PC-3 (cell line): ENCODE data around the gene CRYM. TPM values are rescaled to one million over a fixed set of nuclear protein-coding genes. Genes with fewer than 3 reads are reported as not detected.

Experiments
- ATAC-seq: fragments of 200-7000 bp; cut with Tn5 transposase; 2 replicates; pipeline ENCODE4 v1.9.1; 2020; ENCODE audit warnings: mild to moderate bottlenecking, moderate library complexity
- BruUV-seq: library from RNA; stranded (reverse); fragments of 400-500 nt; replicated peaks from 2 replicates; lab custom pipeline; 2021; lab: Mats Ljungman, UMichigan
- CTCF ChIA-PET: fragments of 300-600 bp; sonication (Branson Sonifier 250); formaldehyde crosslinking; loops from one replicate; lab custom pipeline; 2022; ENCODE audit warnings: antibody characterized with exemption; lab: Charles Lee
- POLR2A ChIA-PET: fragments of 300-600 bp; sonication (Branson Sonifier 250); formaldehyde crosslinking; loops from one replicate; lab custom pipeline; 2022; ENCODE audit warnings: antibody characterized with exemption; ENCODE audit not compliant: unreplicated experiment; lab: Charles Lee
- DNase-seq: peaks from one replicate; pipeline ENCODE4 v3.0.0-alpha.2; 2015
- H2AFZ ChIP-seq: fragments of 300-600 bp; sonication (generic); 2 replicates; pipeline ENCODE4 v1.6.0; 2016; ENCODE audit warnings: antibody characterized with exemption, low read length
- H3F3A ChIP-seq: fragments of 300-600 bp; sonication (generic); one replicate; pipeline ENCODE4 v1.6.0; 2017; ENCODE audit warnings: antibody characterized with exemption, low read length, control low read depth, mild to moderate bottlenecking; ENCODE audit not compliant: unreplicated experiment
- H3K27ac ChIP-seq: fragments of 300-600 bp; sonication (generic); 2 replicates; pipeline ENCODE4 v1.5.1; 2016; ENCODE audit warnings: mild to moderate bottlenecking, low read length
- H3K27me3 ChIP-seq: fragments of 300-600 bp; sonication (generic); 2 replicates; pipeline ENCODE4 v1.6.1; 2016; ENCODE audit warnings: low read length, mixed read lengths
- H3K36me3 ChIP-seq: fragments of 300-600 bp; sonication (generic); 2 replicates; pipeline ENCODE4 v1.6.1; 2016; ENCODE audit warnings: low read depth, mixed run types, low read length, mixed read lengths
- H3K4me1 ChIP-seq: fragments of 300-600 bp; sonication (generic); 2 replicates; pipeline ENCODE4 v1.5.1; 2016; ENCODE audit warnings: low read length; ENCODE audit not compliant: insufficient read depth
- H3K4me2 ChIP-seq: fragments of 300-600 bp; sonication (generic); 2 replicates; pipeline ENCODE4 v1.6.0; 2016; ENCODE audit warnings: low read length
- H3K4me3 ChIP-seq: fragments of 300-600 bp; sonication (generic); 2 replicates; pipeline ENCODE4 v1.5.1; 2016; ENCODE audit warnings: mild to moderate bottlenecking, low read length, mixed read lengths
- H3K79me2 ChIP-seq: fragments of 300-600 bp; sonication (generic); 2 replicates; pipeline ENCODE4 v1.6.1; 2017; ENCODE audit warnings: low read length, mixed read lengths
- H3K9ac ChIP-seq: fragments of 300-600 bp; sonication (generic); 2 replicates; pipeline ENCODE4 v1.6.0; 2016; ENCODE audit warnings: mild to moderate bottlenecking, low read length
- H3K9me2 ChIP-seq: fragments of 300-600 bp; sonication (generic); replicated peaks from 2 replicates; pipeline ENCODE4 v1.6.1; 2016; ENCODE audit warnings: mixed run types, low read length, mixed read lengths
- H3K9me3 ChIP-seq: fragments of 300-600 bp; sonication (generic); 2 replicates; pipeline ENCODE4 v1.6.1; 2016; ENCODE audit warnings: low read length, mixed read lengths
- H4K20me1 ChIP-seq: fragments of 300-600 bp; sonication (generic); 2 replicates; pipeline ENCODE4 v1.6.1; 2016; ENCODE audit warnings: low read length, mixed read lengths
- EZH2 ChIP-seq: fragments of 300-600 bp; sonication (generic); IDR thresholded peaks from one replicate; pipeline ENCODE4 v1.6.1; 2017; ENCODE audit warnings: antibody characterized with exemption, mild to moderate bottlenecking, low read length; ENCODE audit not compliant: unreplicated experiment
- EZH2phosphoT487 ChIP-seq: fragments of 300-600 bp; sonication (generic); IDR thresholded peaks from 2 replicates; pipeline ENCODE4 v1.6.1; 2018; ENCODE audit warnings: mild to moderate bottlenecking, antibody characterized with exemption, low read length, borderline replicate concordance
- intact Hi-C: fragments of 100-400 bp; cut with micrococcal nuclease; formaldehyde crosslinking; loops from 2 replicates; pipeline ENCODE4 v1.9.0; 2023
- total RNA-seq: library from RNA; depleted of rRNA; stranded (reverse); fragments of >200 nt; gene quantifications from 2 replicates; pipeline ENCODE4 v1.2.3, GENCODE V29; 2014
- TF ChIP-seq, protein P1 (sequence below): fragments of 300-600 bp; sonication (generic); conservative IDR thresholded peaks from 2 replicates; pipeline ENCODE4 v1.5.1; 2017; ENCODE audit warnings: antibody characterized with exemption, low read depth, mild to moderate bottlenecking, low read length

CRYM gene
- total RNA-seq, 1 experiment from 2014 or later: not detected

DNA sequence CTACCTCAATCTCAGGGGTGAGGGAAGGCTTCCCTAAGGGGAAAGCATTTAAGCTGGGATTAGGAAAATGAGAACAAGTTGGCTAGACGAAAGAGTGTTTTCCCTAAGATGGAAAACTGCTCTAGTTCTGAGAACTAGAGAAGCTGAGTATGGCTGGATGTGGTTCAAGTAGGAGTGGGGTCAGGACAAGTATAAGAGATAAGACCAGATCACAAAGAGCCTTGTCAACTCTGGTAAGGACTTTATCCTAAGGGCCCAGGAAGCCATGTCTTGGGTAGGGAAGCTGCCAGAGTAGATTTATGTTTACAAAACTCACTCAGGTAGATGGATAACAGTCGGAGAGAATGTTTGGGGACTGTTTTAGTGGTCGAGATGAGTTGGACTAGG is 42.9 kb downstream of the CRYM start:
- Histone ChIP-seq H4K20me1 (no peaks in the 10 kb centered on the region), H3K9me3 (no peaks in the 10 kb centered on the region), H3K27ac (no peak overlapping the region), H3F3A (no peaks in the 10 kb centered on the region), H3K9ac (no peak overlapping the region), H3K79me2 (no peaks in the 10 kb centered on the region), H2AFZ (no peak overlapping the region), H3K36me3 (no peaks in the 10 kb centered on the region), H3K4me3 (no peak overlapping the region), H3K9me2 (no peaks in the 10 kb centered on the region), H3K27me3 (peaks cover 35% of the 10 kb centered on the region), H3K4me2 (no peak overlapping the region), H3K4me1 (no peaks in the 10 kb centered on the region)
- no TSS peak for BruUV-seq
- CTCF ChIA-PET: no interaction called here
- DNase-seq (no peak), ATAC-seq (no peak)
- intact Hi-C loops: no loop called here
- TF ChIP-seq EZH2 (no peak), EZH2phosphoT487 (no peak)
- TF ChIP-seq, protein P1, sequence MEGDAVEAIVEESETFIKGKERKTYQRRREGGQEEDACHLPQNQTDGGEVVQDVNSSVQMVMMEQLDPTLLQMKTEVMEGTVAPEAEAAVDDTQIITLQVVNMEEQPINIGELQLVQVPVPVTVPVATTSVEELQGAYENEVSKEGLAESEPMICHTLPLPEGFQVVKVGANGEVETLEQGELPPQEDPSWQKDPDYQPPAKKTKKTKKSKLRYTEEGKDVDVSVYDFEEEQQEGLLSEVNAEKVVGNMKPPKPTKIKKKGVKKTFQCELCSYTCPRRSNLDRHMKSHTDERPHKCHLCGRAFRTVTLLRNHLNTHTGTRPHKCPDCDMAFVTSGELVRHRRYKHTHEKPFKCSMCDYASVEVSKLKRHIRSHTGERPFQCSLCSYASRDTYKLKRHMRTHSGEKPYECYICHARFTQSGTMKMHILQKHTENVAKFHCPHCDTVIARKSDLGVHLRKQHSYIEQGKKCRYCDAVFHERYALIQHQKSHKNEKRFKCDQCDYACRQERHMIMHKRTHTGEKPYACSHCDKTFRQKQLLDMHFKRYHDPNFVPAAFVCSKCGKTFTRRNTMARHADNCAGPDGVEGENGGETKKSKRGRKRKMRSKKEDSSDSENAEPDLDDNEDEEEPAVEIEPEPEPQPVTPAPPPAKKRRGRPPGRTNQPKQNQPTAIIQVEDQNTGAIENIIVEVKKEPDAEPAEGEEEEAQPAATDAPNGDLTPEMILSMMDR: no peak
- POLR2A ChIA-PET: no interaction called here

DNA sequence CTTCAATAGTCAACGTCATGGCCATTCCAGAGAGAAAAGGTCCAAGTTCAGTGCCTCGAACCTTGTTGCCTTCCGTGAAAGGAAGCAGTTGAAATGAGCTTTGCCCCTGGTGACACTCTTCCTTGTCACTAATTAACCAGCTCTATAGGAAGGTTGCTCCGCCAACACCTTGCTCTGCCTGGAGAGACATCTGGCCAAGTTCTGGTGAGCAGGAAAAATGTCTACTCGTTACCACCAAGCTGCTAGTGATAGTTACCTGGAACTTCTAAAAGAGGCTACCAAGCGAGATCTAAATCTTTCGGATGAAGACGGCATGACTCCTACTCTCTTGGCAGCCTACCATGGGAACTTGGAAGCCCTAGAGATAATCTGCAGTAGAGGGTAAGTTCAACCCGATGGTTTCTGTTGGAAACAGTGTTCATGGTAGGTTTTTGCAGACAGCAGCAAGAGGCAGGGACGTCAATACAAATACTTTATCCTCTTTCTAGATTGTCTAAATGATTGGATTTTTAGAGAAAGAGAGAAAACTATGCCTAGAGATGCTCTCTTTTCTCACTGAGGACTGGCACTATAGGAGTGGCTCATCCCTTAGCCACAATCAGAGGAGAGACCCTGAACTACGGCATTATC is 44.5 kb downstream of the CRYM start, which contains the start of gene ANKS4B:
Gene ANKS4B, plus strand, starts transcription at position 179 of the 630 bp plus-strand sequence. Its CDS starts 39 bp downstream, at position 218.
- CTCF ChIA-PET: no interaction called here
- no TSS peak for BruUV-seq
- Histone ChIP-seq H3K4me1 (no peaks in the 10 kb centered on the region), H3K9me2 (no peaks in the 10 kb centered on the region), H3K27me3 (peaks cover 49% of the 10 kb centered on the region), H4K20me1 (no peaks in the 10 kb centered on the region), H3K27ac (no peak within 1 kb of the TSS), H3K36me3 (no peaks in the 10 kb centered on the region), H3K9ac (no peak within 1 kb of the TSS), H3K79me2 (no peaks in the 10 kb centered on the region), H3F3A (no peaks in the 10 kb centered on the region), H3K9me3 (no peaks in the 10 kb centered on the region), H2AFZ (no peak within 1 kb of the TSS), H3K4me3 (no peak within 1 kb of the TSS), H3K4me2 (no peak within 1 kb of the TSS)
- TF ChIP-seq EZH2phosphoT487 (no peak), EZH2 (no peak)
- TF ChIP-seq, protein P1: no peak
- intact Hi-C loops: no loop called here
- DNase-seq: no peak
- ATAC-seq: no peak
- POLR2A ChIA-PET: no interaction called here

DNA sequence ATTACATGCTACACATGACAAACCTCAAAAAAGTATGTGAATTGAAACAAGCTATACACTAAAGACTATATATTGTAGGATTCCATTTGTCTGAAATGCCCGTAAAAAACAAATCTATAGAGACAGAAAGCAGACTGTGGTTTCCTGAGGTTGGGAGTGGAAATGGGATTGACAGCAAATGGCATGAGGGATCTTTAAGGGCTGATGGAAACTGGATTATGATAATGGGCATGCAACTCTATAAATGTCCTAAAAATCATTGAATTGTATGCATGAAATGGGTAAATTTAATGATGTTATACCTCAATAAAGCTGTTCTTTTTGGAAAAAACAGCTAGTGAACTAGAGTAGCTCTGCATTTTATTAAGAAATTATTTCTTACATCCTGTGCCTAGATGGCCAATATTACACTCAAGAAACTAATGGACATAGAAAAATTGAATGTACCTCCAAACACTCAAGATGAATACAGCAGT is 45.0 kb downstream of the CRYM start:
- Histone ChIP-seq H2AFZ (no peak overlapping the region), H3K27ac (no peak overlapping the region), H3K36me3 (no peaks in the 10 kb centered on the region), H3K4me3 (no peak overlapping the region), H3K4me1 (no peaks in the 10 kb centered on the region), H3K9me2 (no peaks in the 10 kb centered on the region), H3K27me3 (peaks cover 54% of the 10 kb centered on the region), H3K9me3 (no peaks in the 10 kb centered on the region), H3K9ac (no peak overlapping the region), H3K4me2 (no peak overlapping the region), H3K79me2 (no peaks in the 10 kb centered on the region), H3F3A (no peaks in the 10 kb centered on the region), H4K20me1 (no peaks in the 10 kb centered on the region)
- TF ChIP-seq EZH2phosphoT487: no peak
- no peak for TF ChIP-seq EZH2
- TF ChIP-seq, protein P1: no peak
- DNase-seq (no peak), ATAC-seq (no peak)
- no TSS peak for BruUV-seq
- CTCF ChIA-PET: no interaction called here
- POLR2A ChIA-PET: no interaction called here
- intact Hi-C loops: no loop called here
